AG08395 (cell line): ENCODE results near the gene ZG16.
A peak's percentile ranks its signal among the peaks of the same experiment; 100 is the strongest.
"Not testable (repeated sequence)": the region's sequence is repeated elsewhere in the genome, so short reads cannot be mapped to it uniquely, and the experiment has no call there.

Source experiments
- DNase-seq: peaks from one replicate; pipeline ENCODE4 v3.0.0; 2012; ENCODE audit warnings: mixed read lengths, low spot score

The ZG16 gene

GRCh38 chr16:29777576-29778350, at the start of gene ZG16:
Gene ZG16, plus strand, starts transcription at chr16:29778256. Its CDS starts 1,011 bp downstream, at chr16:29779267.
- no peak for DNase-seq

- peak; percentile 70 for DNase-seq
Observed at GRCh38 chr16:29729116-29729521, 48.9 kb upstream of the ZG16 start.

GRCh38 chr16:29730649-29731048, 47.4 kb upstream of the ZG16 start:
- DNase-seq, result no peak

GRCh38 chr16:29731768-29732601, 46.1 kb upstream of the ZG16 start:
- DNase-seq, result not testable (repeated sequence)

- DNase-seq, result no peak
Observed at GRCh38 chr16:29734786-29735185, 43.3 kb upstream of the ZG16 start.

- DNase-seq, result no peak
Observed at GRCh38 chr16:29736112-29736511, 41.9 kb upstream of the ZG16 start.

GRCh38 chr16:29736764-29737163, 41.3 kb upstream of the ZG16 start:
- DNase-seq, result no peak

- no peak for DNase-seq
Observed at GRCh38 chr16:29737713-29738112, 40.3 kb upstream of the ZG16 start.

- no peak for DNase-seq
Observed at GRCh38 chr16:29738514-29738913, 39.5 kb upstream of the ZG16 start.

GRCh38 chr16:29739927-29740629, 38.0 kb upstream of the ZG16 start:
- not testable (repeated sequence) for DNase-seq

GRCh38 chr16:29740630-29741015, 37.4 kb upstream of the ZG16 start:
- DNase-seq, result not testable (repeated sequence)

- DNase-seq, result no peak
Observed at GRCh38 chr16:29742683-29743275, 35.3 kb upstream of the ZG16 start.

GRCh38 chr16:29743475-29743826, 34.6 kb upstream of the ZG16 start:
- DNase-seq, result no peak

- no peak for DNase-seq
Observed at GRCh38 chr16:29743827-29744531, 34.1 kb upstream of the ZG16 start.

- DNase-seq, result no peak
Observed at GRCh38 chr16:29744541-29745101, 33.4 kb upstream of the ZG16 start.

- no peak for DNase-seq
Observed at GRCh38 chr16:29745121-29745852, 32.8 kb upstream of the ZG16 start.

- DNase-seq, result no peak
Observed at GRCh38 chr16:29745853-29746345, 32.2 kb upstream of the ZG16 start, which contains the start of gene C16orf54. Gene C16orf54, minus strand, starts transcription at chr16:29745990. Its CDS starts 1,039 bp downstream, at chr16:29744951.

GRCh38 chr16:29746518-29746917, 31.5 kb upstream of the ZG16 start:
- not testable (repeated sequence) for DNase-seq

- DNase-seq, result no peak
Observed at GRCh38 chr16:29747947-29748759, 29.9 kb upstream of the ZG16 start.
